Measurements from ENCODE around the gene COG5.

DNA sequence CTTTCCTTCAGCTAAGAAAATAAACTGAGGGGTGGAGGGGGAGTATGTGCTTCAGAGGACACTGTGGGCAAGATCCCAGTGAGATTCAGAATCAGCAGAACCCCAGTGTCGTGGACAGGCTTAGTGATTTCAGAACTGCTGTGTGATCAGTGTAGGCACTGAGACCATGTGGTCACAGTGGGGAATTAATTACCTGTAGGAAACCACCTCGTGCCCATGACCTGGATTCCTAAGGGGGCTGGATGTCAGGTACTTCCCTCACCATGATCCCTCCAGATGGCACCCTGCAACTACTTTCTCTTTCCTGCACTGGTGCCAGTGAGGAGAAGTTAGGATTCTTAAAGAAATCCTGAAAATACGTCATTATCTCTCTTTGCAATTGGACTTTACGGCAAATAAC, 330.5 kb downstream of the COG5 start:
- TF ChIP-seq, protein P1, sequence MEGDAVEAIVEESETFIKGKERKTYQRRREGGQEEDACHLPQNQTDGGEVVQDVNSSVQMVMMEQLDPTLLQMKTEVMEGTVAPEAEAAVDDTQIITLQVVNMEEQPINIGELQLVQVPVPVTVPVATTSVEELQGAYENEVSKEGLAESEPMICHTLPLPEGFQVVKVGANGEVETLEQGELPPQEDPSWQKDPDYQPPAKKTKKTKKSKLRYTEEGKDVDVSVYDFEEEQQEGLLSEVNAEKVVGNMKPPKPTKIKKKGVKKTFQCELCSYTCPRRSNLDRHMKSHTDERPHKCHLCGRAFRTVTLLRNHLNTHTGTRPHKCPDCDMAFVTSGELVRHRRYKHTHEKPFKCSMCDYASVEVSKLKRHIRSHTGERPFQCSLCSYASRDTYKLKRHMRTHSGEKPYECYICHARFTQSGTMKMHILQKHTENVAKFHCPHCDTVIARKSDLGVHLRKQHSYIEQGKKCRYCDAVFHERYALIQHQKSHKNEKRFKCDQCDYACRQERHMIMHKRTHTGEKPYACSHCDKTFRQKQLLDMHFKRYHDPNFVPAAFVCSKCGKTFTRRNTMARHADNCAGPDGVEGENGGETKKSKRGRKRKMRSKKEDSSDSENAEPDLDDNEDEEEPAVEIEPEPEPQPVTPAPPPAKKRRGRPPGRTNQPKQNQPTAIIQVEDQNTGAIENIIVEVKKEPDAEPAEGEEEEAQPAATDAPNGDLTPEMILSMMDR (IDR thresholded peaks at IDR 0.05) = no peak
- no peak for TF ChIP-seq POLR2A (IDR thresholded peaks at IDR 0.05)
